ENCODE data around the gene SFSWAP.

- TF ChIP-seq, protein P1, sequence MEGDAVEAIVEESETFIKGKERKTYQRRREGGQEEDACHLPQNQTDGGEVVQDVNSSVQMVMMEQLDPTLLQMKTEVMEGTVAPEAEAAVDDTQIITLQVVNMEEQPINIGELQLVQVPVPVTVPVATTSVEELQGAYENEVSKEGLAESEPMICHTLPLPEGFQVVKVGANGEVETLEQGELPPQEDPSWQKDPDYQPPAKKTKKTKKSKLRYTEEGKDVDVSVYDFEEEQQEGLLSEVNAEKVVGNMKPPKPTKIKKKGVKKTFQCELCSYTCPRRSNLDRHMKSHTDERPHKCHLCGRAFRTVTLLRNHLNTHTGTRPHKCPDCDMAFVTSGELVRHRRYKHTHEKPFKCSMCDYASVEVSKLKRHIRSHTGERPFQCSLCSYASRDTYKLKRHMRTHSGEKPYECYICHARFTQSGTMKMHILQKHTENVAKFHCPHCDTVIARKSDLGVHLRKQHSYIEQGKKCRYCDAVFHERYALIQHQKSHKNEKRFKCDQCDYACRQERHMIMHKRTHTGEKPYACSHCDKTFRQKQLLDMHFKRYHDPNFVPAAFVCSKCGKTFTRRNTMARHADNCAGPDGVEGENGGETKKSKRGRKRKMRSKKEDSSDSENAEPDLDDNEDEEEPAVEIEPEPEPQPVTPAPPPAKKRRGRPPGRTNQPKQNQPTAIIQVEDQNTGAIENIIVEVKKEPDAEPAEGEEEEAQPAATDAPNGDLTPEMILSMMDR (IDR thresholded peaks at IDR 0.05; ENCODE audit: low read depth, low read length, poor library complexity, severe bottlenecking): no peak
- TF ChIP-seq EZH2phosphoT487 (IDR thresholded peaks at IDR 0.05; ENCODE audit: borderline replicate concordance, low read length): no peak
Measured at GRCh38 chr12:131828671-131829355, 117.9 kb downstream of the SFSWAP start.
